ENCODE results near the gene CD53. TPM values are rescaled to one million over a fixed set of nuclear protein-coding genes. Genes with fewer than 3 reads are reported as not detected.

CD53 gene
- total and polyA plus RNA-seq, 2 of the 4 experiments (the other 2 are of a cell fraction) = not detected

- in situ Hi-C loops (cut with MboI; ENCODE audit: low sequenced_read_pairs) = no loop called here
Observed at GRCh38 chr1:110897681-110898080, 24.7 kb downstream of the CD53 start.

More at GRCh38 chr1:110897681-110898080, 24.7 kb downstream of the CD53 start:
- Histone ChIP-seq H4K5ac (ENCODE audit: low read depth, low read length) (no peak overlapping the region), H3K56ac (ENCODE audit: extremely low read depth, insufficient read depth, low read length) (no peak overlapping the region), H3K4ac (ENCODE audit: low read depth, low read length) (no peak overlapping the region), H3K18ac (ENCODE audit: low read depth, low read length) (no peak overlapping the region), H2AFZ (replicated peaks; ENCODE audit: low read length, poor library complexity) (no peak overlapping the region), H3K4me2 (ENCODE audit: low read depth, low read length) (no peak overlapping the region), H4K20me1 (ENCODE audit: insufficient read depth, low read length) (no peaks in the 10 kb centered on the region), H2BK15ac (ENCODE audit: low read depth, low read length) (no peak overlapping the region), H2BK5ac (ENCODE audit: low read depth, low read length, poor library complexity, severe bottlenecking) (no peak overlapping the region), H2BK120ac (ENCODE audit: low read depth, low read length) (no peak overlapping the region), H4K91ac (ENCODE audit: insufficient read depth, low read depth, low read length) (no peak overlapping the region), H3K27ac (ENCODE audit: insufficient read depth, low read length) (no peak overlapping the region), H2AK9ac (replicated peaks; ENCODE audit: low read depth, low read length, poor library complexity) (no peak overlapping the region), H4K8ac (ENCODE audit: low read depth in 2 of 2, low read length in 2 of 2) (no peak overlapping the region), H2AK5ac (ENCODE audit: low read depth, low read length) (no peak overlapping the region), H2BK20ac (ENCODE audit: low read depth, low read length) (no peak overlapping the region), H3K27me3 (ENCODE audit: control insufficient read depth, insufficient read depth, low read length) (no peaks in the 10 kb centered on the region), H3K36me3 (ENCODE audit: control insufficient read depth, insufficient read depth, low read length) (no peaks in the 10 kb centered on the region), H3K9me1 (ENCODE audit: insufficient read depth, low read length) (no peaks in the 10 kb centered on the region), H3K9ac (ENCODE audit: low read depth, low read length) (no peak overlapping the region), H3K79me1 (ENCODE audit: low read depth in 1 of 2, low read length in 2 of 2) (no peaks in the 10 kb centered on the region), H3K23ac (ENCODE audit: low read depth, low read length) (no peak overlapping the region), H3K9me3 (ENCODE audit: control insufficient read depth, insufficient read depth, low read length) (no peaks in the 10 kb centered on the region), H3K14ac (replicated peaks; ENCODE audit: low read depth, low read length) (no peak overlapping the region), H3K4me3 (ENCODE audit: insufficient read depth, low read depth, low read length) (no peak overlapping the region), H3K4me1 (ENCODE audit: control insufficient read depth, insufficient read depth, low read length) (no peaks in the 10 kb centered on the region)
- TF ChIP-seq MXI1 (IDR thresholded peaks at IDR 0.05; ENCODE audit: borderline replicate concordance, low read depth, low read length) = no peak
- TF ChIP-seq MAFK (IDR thresholded peaks at IDR 0.05; ENCODE audit: low read depth, low read length) = no peak
- TF ChIP-seq RAD21 (IDR thresholded peaks at IDR 0.05; ENCODE audit: low read length) = no peak
- no peak for TF ChIP-seq CHD1 (IDR thresholded peaks at IDR 0.05; ENCODE audit: low read depth, low read length)
- TF ChIP-seq MAZ (IDR thresholded peaks at IDR 0.05; ENCODE audit: borderline replicate concordance, low read depth, low read length) = no peak
- TF ChIP-seq, protein P1, sequence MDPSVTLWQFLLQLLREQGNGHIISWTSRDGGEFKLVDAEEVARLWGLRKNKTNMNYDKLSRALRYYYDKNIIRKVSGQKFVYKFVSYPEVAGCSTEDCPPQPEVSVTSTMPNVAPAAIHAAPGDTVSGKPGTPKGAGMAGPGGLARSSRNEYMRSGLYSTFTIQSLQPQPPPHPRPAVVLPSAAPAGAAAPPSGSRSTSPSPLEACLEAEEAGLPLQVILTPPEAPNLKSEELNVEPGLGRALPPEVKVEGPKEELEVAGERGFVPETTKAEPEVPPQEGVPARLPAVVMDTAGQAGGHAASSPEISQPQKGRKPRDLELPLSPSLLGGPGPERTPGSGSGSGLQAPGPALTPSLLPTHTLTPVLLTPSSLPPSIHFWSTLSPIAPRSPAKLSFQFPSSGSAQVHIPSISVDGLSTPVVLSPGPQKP (IDR thresholded peaks at IDR 0.05; ENCODE audit: borderline replicate concordance, low read depth, low read length) = no peak
- no peak for TF ChIP-seq FOS (IDR thresholded peaks at IDR 0.05; ENCODE audit: low read depth, low read length)
- TF ChIP-seq USF2 (IDR thresholded peaks at IDR 0.05; ENCODE audit: low read depth, low read length) = no peak
- TF ChIP-seq POLR2A (IDR thresholded peaks at IDR 0.05; ENCODE audit: low read depth, low read length) = no peak
- no peak for TF ChIP-seq CEBPB (IDR thresholded peaks at IDR 0.05; ENCODE audit: low read depth, low read length)
- no peak for TF ChIP-seq NFE2L2 (IDR thresholded peaks at IDR 0.05; ENCODE audit: low read depth, low read length)
- no peak for TF ChIP-seq CTCF (conservative IDR thresholded peaks at IDR 0.05; ENCODE audit: low read depth, low read length)
- TF ChIP-seq RFX5 (IDR thresholded peaks at IDR 0.05; ENCODE audit: low read depth, low read length) = no peak
- no peak for TF ChIP-seq SMC3 (IDR thresholded peaks at IDR 0.05; ENCODE audit: low read depth, low read length)
- TF ChIP-seq RCOR1 (IDR thresholded peaks at IDR 0.05; ENCODE audit: insufficient replicate concordance, low read length) = no peak
- ATAC-seq (ENCODE audit: low read depth) (no peak), DNase-seq (no peak)
- ChIA-PET CTCF (no interaction called here), POLR2A (ENCODE audit: unreplicated experiment) (no interaction called here)
- no TSS peak for BruUV-seq (replicated peaks)
- dilution Hi-C loops (cut with HindIII; ENCODE audit: low sequenced_read_pairs, unreplicated experiment) = no loop called here
- intact Hi-C loops (cut with micrococcal nuclease) = no loop called here
- no CpG with 5 or more reads among the region's 2 CpGs for WGBS, 2 experiments (ENCODE audit: extremely low coverage in 2 of 2, insufficient read length in 1 of 2)

All from IMR-90 (cell line).